HFF-Myc (cell line): Measurements from ENCODE around the gene PTPRT.

Source experiments
- DNase-seq: peaks from one replicate; pipeline ENCODE4 v3.0.0-alpha.2; 2011; ENCODE audit warnings: low read depth; ENCODE audit errors: extremely low read depth
- H3K4me3 ChIP-seq: replicated peaks from 2 replicates; pipeline ENCODE4 v1.5.1; 2011; ENCODE audit warnings: low read depth, mild to moderate bottlenecking, control low read depth, low read length
- TF ChIP-seq, protein P1 (sequence below): IDR thresholded peaks from 2 replicates; pipeline ENCODE4 v1.5.1; 2012; ENCODE audit warnings: mild to moderate bottlenecking, low read depth, low read length, control low read depth; ENCODE audit errors: missing control alignments

PTPRT gene

DNA sequence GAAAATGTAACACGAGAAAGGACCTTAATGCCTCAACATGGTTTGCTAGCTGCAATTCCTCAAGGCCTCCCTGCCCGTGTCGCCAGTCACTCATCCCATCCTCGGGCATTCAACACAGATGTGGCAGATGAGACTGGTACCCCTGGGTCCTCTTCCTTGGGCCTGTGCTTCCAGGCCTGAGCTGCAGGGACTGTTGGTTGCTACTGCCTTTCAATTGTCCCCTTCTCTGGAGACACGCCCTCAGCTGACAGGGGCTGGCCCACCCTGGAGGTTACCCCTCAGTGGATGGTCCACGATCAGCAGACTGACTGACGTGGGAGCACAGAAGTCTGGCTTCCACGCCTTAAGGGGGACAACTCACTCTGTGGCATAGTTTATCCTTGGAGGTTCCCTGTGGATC is 1076.5 kb downstream of the PTPRT start:
- TF ChIP-seq, protein P1, sequence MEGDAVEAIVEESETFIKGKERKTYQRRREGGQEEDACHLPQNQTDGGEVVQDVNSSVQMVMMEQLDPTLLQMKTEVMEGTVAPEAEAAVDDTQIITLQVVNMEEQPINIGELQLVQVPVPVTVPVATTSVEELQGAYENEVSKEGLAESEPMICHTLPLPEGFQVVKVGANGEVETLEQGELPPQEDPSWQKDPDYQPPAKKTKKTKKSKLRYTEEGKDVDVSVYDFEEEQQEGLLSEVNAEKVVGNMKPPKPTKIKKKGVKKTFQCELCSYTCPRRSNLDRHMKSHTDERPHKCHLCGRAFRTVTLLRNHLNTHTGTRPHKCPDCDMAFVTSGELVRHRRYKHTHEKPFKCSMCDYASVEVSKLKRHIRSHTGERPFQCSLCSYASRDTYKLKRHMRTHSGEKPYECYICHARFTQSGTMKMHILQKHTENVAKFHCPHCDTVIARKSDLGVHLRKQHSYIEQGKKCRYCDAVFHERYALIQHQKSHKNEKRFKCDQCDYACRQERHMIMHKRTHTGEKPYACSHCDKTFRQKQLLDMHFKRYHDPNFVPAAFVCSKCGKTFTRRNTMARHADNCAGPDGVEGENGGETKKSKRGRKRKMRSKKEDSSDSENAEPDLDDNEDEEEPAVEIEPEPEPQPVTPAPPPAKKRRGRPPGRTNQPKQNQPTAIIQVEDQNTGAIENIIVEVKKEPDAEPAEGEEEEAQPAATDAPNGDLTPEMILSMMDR: no peak
- H3K4me3 ChIP-seq: no peak overlapping the region
- DNase-seq: no peak

DNA sequence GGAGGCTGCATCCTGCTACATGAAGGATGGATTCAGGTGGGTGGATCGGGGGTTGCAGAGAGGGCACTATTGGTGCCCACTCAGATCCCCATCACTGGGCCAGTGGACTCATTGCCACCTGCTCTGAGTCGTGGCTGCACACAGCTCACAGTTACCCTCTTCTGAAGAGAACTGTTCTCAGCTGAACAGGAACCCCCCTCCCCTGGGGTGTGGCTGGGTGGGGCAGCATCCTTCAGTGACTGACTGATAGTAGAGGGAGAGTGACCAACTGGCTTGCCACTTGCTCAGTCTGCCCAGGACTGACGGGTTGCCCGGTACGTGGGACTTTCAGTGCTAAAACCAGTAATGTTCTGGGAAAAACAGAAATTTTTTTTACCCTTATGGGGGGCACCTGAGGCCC is 1077.5 kb downstream of the PTPRT start:
- no peak for DNase-seq
- TF ChIP-seq, protein P1: no peak
- H3K4me3 ChIP-seq: no peak overlapping the region

DNA sequence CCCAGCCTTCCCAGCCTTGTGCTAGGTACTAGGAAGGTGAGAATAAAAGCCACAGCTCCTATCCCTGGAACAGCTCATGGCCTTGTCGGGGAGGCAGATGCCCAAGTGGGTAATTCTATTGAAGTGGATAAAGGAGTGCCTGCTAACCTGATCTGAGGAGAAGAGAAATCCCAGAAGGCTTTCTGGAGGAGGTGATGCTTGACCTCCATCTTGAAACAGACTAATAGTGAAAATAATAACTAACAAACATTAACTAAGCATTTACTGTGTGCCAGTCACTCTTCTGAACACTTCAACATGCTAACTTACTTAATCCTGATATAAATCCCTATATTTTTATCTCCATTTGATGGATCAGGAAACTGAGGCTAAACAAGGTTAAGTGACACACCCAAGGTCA is 1078.4 kb downstream of the PTPRT start:
- TF ChIP-seq, protein P1: no peak
- DNase-seq: no peak
- no peak overlapping the region for H3K4me3 ChIP-seq

DNA sequence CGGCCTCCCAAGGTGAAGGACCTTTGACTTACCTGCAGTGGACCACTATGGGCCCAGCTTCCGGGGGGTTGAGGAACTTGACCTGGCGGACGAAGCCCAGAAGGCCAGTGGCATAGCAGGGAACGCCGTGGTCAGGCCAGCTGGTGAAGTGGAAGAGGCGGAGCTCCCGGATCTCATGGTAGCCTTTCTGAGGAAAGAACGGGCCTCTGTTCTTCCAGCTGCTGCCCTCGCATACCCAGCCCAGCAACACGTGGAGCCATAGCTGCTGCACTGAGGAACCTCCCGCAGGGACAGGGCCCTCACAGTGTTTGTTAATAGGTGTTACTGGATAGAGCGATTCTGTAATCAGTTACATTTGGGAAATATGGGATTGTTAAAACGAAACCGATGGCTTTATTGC is 1079.4 kb downstream of the PTPRT start:
- no peak overlapping the region for H3K4me3 ChIP-seq
- no peak for DNase-seq
- TF ChIP-seq, protein P1: no peak

DNA sequence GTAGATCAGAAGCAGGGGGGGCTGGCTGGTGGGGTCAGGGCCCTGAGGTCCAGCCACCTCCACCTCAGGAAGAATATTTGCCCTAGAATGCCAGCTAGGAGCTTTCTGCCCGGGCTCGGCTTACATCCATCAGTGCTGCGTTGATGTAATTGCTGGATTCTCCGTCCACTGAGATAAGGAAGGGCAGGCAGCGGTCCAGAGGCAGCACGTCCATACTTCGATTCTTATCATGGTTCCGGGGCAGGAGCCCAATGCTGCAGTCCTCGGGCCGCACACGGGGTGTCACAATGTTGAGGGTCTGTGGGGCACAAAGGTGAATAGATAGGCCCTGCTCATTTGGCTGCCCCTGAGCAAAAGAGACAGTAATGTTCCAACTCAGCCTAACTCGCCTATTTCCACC is 1087.7 kb downstream of the PTPRT start:
- no peak for DNase-seq
- TF ChIP-seq, protein P1: no peak
- no peak overlapping the region for H3K4me3 ChIP-seq

DNA sequence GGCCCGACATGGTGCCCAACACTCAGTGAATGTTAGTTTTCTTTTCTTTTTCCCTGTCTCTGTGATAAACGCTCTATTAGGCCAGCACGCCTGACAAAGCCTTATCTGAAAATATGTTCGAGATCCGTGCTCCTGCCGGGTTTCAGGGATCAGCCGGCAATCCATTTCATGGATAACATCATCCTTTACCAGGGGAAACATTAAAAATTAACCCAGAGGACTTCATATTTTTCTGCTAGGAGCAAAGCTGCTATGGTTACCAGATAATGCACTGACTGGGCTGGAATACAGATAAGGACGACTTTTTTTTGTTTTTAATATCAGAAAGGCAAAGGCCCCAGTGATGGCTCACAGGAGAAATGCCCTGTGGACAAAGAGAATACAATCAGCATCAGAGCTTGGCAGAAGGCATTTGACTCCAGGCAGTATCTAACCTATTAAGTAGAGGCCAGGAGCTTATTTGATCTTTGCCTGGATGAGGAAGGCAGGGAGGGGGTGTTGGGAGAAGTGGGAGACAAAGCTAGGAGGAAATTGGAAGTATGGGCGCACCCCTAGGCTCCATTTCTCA is 1089.5 kb downstream of the PTPRT start:
- TF ChIP-seq, protein P1: no peak
- DNase-seq: no peak
- H3K4me3 ChIP-seq: no peak overlapping the region

DNA sequence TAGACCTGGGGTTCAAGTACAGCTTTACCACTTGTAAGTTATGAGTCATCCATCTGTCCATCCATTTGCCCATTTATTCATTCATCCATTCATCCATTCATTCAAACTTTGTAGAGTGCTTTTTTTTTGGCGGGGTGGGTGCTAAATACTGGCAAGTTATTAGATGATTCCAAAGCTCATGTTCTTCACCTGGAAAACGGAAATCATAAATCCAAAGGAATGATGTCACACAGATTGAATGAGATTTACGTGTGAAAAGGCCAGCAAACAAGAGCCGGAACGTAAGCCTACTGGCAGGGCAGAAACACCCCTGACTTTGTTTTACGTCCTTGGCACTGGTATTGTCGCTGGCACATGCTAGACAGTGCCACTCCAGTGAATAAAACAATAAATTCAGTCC is 1090.6 kb downstream of the PTPRT start:
- H3K4me3 ChIP-seq: no peak overlapping the region
- no peak for DNase-seq
- TF ChIP-seq, protein P1: no peak
